ENCODE measurements around the gene PBX2. TPM values are rescaled to one million over a fixed set of nuclear protein-coding genes. Genes with fewer than 3 reads are reported as not detected.
"Not testable (repeated sequence)": the region's sequence is repeated elsewhere in the genome, so short reads cannot be mapped to it uniquely, and the experiment has no call there.

PBX2 gene
- total RNA-seq, 1 experiment from 2014 or later: 21.4 TPM

- no peak for DNase-seq (ENCODE audit: low spot score)
Measured at GRCh38 chr6:32151181-32151862, 38.7 kb downstream of the PBX2 start.

- DNase-seq (ENCODE audit: low spot score): no peak
Measured at GRCh38 chr6:32149932-32150870, 39.8 kb downstream of the PBX2 start.

GRCh38 chr6:32149092-32149755, 40.8 kb downstream of the PBX2 start:
- DNase-seq (ENCODE audit: low spot score): no peak

GRCh38 chr6:32148289-32149091, 41.5 kb downstream of the PBX2 start:
- DNase-seq (ENCODE audit: low spot score): no peak

DNA sequence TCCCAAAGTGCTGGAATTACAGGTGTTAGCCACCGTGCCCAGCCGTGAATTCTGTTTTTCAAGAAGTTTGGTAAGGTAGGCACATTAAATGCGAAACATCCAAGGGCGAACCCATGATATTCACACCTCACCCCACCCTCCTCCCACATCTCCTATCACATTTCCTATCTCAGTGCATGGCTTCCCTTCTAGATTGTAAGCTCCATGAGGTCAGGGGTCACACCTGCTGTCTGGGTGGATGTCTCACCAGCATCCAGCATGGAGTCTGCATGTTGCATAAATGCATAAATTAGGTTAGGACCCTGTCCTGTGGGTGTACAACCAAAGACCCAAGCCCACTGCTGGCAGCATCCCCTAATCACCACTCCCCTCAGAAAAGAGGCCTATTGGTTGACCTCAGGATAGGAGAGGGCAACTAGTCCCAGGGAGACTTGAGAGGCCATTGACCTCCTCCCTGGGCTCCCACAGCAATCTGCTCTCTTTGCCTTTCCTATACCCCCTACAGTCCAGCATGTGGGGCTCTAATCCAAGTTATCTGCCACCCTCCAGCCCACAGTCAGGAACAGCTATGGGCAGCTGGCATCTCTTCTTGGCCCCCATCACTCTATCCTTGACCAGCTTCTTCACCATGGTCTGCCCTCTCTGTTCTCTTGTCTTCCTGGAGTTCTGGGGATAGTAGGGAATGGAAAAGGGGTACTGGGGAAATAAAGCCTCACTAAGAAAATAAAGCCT, 42.4 kb downstream of the PBX2 start:
- no peak for DNase-seq (ENCODE audit: low spot score)

GRCh38 chr6:32146687-32147086, 43.3 kb downstream of the PBX2 start:
- no peak for DNase-seq (ENCODE audit: low spot score)

GRCh38 chr6:32146287-32146686, 43.7 kb downstream of the PBX2 start:
- DNase-seq (ENCODE audit: low spot score): no peak

DNA sequence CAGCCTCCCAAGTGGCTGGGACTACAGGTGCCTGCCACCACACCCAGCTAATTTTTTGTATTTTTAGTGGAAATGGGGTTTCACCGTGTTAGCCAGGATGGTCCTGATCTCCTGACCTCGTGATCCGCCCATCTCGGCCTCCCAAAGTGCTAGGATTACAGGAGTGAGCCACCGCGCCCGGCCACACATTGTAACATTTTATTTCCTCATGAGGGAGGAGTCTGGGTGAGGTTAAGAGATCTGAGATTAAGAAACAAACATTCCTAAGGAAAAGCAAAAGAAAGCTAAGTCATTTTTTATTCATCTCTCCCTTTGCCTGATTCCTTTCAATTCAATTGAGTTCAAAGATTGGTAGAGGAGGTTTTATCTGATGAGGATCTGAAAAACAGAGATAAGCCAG, 45.8 kb downstream of the PBX2 start:
- DNase-seq (ENCODE audit: low spot score): not testable (repeated sequence)

- no peak for DNase-seq (ENCODE audit: low spot score)
Measured at GRCh38 chr6:32140420-32141046, 49.5 kb downstream of the PBX2 start.

DNA sequence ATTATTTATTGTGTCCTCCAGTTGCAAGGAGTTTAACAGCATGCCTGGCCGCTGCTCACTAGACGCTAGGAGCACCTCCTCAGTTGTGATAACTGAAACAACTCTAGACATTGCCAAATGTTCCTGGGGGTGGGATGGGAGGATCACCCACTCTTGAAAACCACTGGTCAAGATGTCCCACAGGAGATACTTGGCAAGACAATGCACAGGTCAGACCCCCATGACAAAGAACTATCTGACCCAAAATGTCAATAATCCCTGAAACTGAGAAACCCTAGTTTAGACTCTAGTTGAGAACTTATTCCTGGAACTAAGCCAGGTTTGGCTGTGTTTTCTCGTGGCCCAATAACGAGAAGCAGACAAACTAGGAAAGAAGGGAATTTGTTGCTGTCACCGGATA, 50.4 kb downstream of the PBX2 start:
- no peak for DNase-seq (ENCODE audit: low spot score)

DNA sequence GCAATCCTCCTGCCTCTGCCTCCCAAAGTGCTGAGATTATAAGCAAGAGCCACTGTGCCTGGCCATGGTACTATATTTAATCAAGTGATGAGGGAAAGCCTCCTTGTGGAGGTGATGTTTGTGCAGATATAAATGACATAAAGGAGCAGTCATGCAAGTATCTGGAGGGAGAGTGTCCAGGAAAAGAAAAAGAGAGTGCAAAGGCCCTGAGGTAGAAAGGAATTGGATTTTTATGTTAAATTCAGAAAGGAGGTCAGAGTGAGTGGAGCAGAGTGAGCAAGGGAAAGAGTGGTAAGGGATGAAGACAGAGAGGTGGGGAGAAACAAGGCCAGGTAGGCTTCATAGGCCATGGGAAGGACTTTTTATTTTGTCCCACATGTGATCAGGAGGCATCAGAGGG, 52.5 kb downstream of the PBX2 start:
- no peak for DNase-seq (ENCODE audit: low spot score)

Other genes with a start within 250 kb of the PBX2 start
- gene CFB, start 244.1 kb downstream of the PBX2 start, total RNA-seq (2014; rRNA removed; shearing (Covaris generic)): 3.7 and 4.0 TPM in 2 replicates
- 92.1 and 117 TPM in 2 replicates for gene NELFE, start 231.2 kb downstream of the PBX2 start, total RNA-seq (2014; rRNA removed; shearing (Covaris generic))
- gene SKIC2, start 231.0 kb downstream of the PBX2 start, total RNA-seq (2014; rRNA removed; shearing (Covaris generic)): 26.0 and 29.9 TPM in 2 replicates
- gene DXO, start 218.1 kb downstream of the PBX2 start, total RNA-seq (2014; rRNA removed; shearing (Covaris generic)): 16.4 and 17.9 TPM in 2 replicates
- gene C4A, start 208.1 kb downstream of the PBX2 start, total RNA-seq (2014; rRNA removed; shearing (Covaris generic)): 1.2 and 1.6 TPM in 2 replicates
- 0.62 and 2.5 TPM in 2 replicates for gene C4B, start 175.4 kb downstream of the PBX2 start, total RNA-seq (2014; rRNA removed; shearing (Covaris generic))
- 0.05 TPM in 1 of 2 replicates, not detected in the other for gene CYP21A2, start 151.8 kb downstream of the PBX2 start, total RNA-seq (2014; rRNA removed; shearing (Covaris generic))
- gene TNXB, start 80.9 kb downstream of the PBX2 start, total RNA-seq (2014; rRNA removed; shearing (Covaris generic)): 45.0 and 45.7 TPM in 2 replicates
- 19.9 and 22.2 TPM in 2 replicates for gene ATF6B, start 62.0 kb downstream of the PBX2 start, total RNA-seq (2014; rRNA removed; shearing (Covaris generic))
- 4.8 and 8.8 TPM in 2 replicates for gene FKBPL, start 59.9 kb downstream of the PBX2 start, total RNA-seq (2014; rRNA removed; shearing (Covaris generic))
- gene PRRT1, start 38.3 kb downstream of the PBX2 start, total RNA-seq (2014; rRNA removed; shearing (Covaris generic)): not detected in 2 replicates
- gene PPT2, start 36.1 kb downstream of the PBX2 start, total RNA-seq (2014; rRNA removed; shearing (Covaris generic)): 4.7 and 7.7 TPM in 2 replicates
- gene EGFL8, start 25.6 kb downstream of the PBX2 start, total RNA-seq (2014; rRNA removed; shearing (Covaris generic)): 1.9 and 4.9 TPM in 2 replicates
- 29.6 and 36.2 TPM in 2 replicates for gene AGPAT1, start 14.1 kb downstream of the PBX2 start, total RNA-seq (2014; rRNA removed; shearing (Covaris generic))
- 59.4 and 61.7 TPM in 2 replicates for gene RNF5, start 11.8 kb downstream of the PBX2 start, total RNA-seq (2014; rRNA removed; shearing (Covaris generic))
- gene AGER, start 5.9 kb downstream of the PBX2 start, total RNA-seq (2014; rRNA removed; shearing (Covaris generic)): 0.60 and 2.2 TPM in 2 replicates
- gene GPSM3, start 2.4 kb upstream of the PBX2 start, total RNA-seq (2014; rRNA removed; shearing (Covaris generic)): 3.1 and 3.4 TPM in 2 replicates
- 0.81 and 1.6 TPM in 2 replicates for gene NOTCH4, start 33.9 kb upstream of the PBX2 start, total RNA-seq (2014; rRNA removed; shearing (Covaris generic))
- gene TSBP1, start 181.7 kb upstream of the PBX2 start, total RNA-seq (2014; rRNA removed; shearing (Covaris generic)): not detected in 2 replicates
- gene BTNL2, start 217.0 kb upstream of the PBX2 start, total RNA-seq (2014; rRNA removed; shearing (Covaris generic)): not detected in 2 replicates
- not detected in 2 replicates for gene HLA-DRA, start 249.7 kb upstream of the PBX2 start, total RNA-seq (2014; rRNA removed; shearing (Covaris generic))